ENCODE measurements around the gene DCAF11. TPM values are rescaled to one million over a fixed set of nuclear protein-coding genes. Genes with fewer than 3 reads are reported as not detected.
A peak's percentile ranks its signal among the peaks of the same experiment; 100 is the strongest.

DCAF11 gene
- total RNA-seq, 1 donor from 2014 or later, result 54.1 TPM

GRCh38 chr14:24127673-24128072 is 13.1 kb downstream of the DCAF11 start:
- no peak overlapping the region for H3K27ac Mint-ChIP-seq (ENCODE audit: unreplicated experiment)
- H3K4me3 Mint-ChIP-seq (ENCODE audit: unreplicated experiment), result no peak overlapping the region
- DNase-seq, result no peak
- peaks cover 4% of the 10 kb centered on the region for H3K9me3 Mint-ChIP-seq (ENCODE audit: unreplicated experiment)
- peaks cover 6% of the 10 kb centered on the region for H3K27me3 Mint-ChIP-seq (ENCODE audit: unreplicated experiment)
- TF ChIP-seq CTCF (IDR thresholded peaks at IDR 0.05; ENCODE audit: partially characterized antibody, unreplicated experiment), result no peak
- no peaks in the 10 kb centered on the region for H3K36me3 Mint-ChIP-seq (ENCODE audit: unreplicated experiment)
- peaks cover 14% of the 10 kb centered on the region for H3K4me1 Mint-ChIP-seq (ENCODE audit: low read depth, unreplicated experiment)

- Mint-ChIP-seq H3K27ac (ENCODE audit: unreplicated experiment) (no peak overlapping the region), H3K4me3 (ENCODE audit: unreplicated experiment) (no peak overlapping the region), H3K4me1 (ENCODE audit: low read depth, unreplicated experiment) (peaks cover 18% of the 10 kb centered on the region), H3K9me3 (ENCODE audit: unreplicated experiment) (peaks cover 4% of the 10 kb centered on the region), H3K36me3 (ENCODE audit: unreplicated experiment) (no peaks in the 10 kb centered on the region), H3K27me3 (ENCODE audit: unreplicated experiment) (peaks cover 6% of the 10 kb centered on the region)
- TF ChIP-seq CTCF (IDR thresholded peaks at IDR 0.05; ENCODE audit: partially characterized antibody, unreplicated experiment), result no peak
- DNase-seq, result no peak
These were observed 14.9 kb downstream of the DCAF11 start for GRCh38 chr14:24129410-24129998.

- Mint-ChIP-seq H3K27ac (ENCODE audit: unreplicated experiment) (peak within 1 kb of the TSS; percentile 78), H3K9me3 (ENCODE audit: unreplicated experiment) (peaks cover 8% of the 10 kb centered on the region), H3K27me3 (ENCODE audit: unreplicated experiment) (peaks cover 10% of the 10 kb centered on the region), H3K4me3 (ENCODE audit: unreplicated experiment) (peak within 1 kb of the TSS; percentile 70), H3K4me1 (ENCODE audit: low read depth, unreplicated experiment) (peaks cover 22% of the 10 kb centered on the region), H3K36me3 (ENCODE audit: unreplicated experiment) (no peaks in the 10 kb centered on the region)
- TF ChIP-seq CTCF (IDR thresholded peaks at IDR 0.05; ENCODE audit: partially characterized antibody, unreplicated experiment), result no peak
- DNase-seq, result no peak
These were observed 15.8 kb downstream of the DCAF11 start, which contains the start of gene FITM1 for GRCh38 chr14:24130380-24130716. FITM1 (plus strand) TSS chr14:24130659; CDS start chr14:24131564, 905 bp downstream.

GRCh38 chr14:24130717-24131548 is 16.4 kb downstream of the DCAF11 start:
- Mint-ChIP-seq H3K27ac (ENCODE audit: unreplicated experiment) (peak overlapping the region; percentile 78), H3K27me3 (ENCODE audit: unreplicated experiment) (peaks cover 12% of the 10 kb centered on the region), H3K4me1 (ENCODE audit: low read depth, unreplicated experiment) (peaks cover 25% of the 10 kb centered on the region), H3K36me3 (ENCODE audit: unreplicated experiment) (no peaks in the 10 kb centered on the region), H3K9me3 (ENCODE audit: unreplicated experiment) (peaks cover 10% of the 10 kb centered on the region), H3K4me3 (ENCODE audit: unreplicated experiment) (peak overlapping the region; percentile 70)
- DNase-seq, result peak; percentile 23
- no peak for TF ChIP-seq CTCF (IDR thresholded peaks at IDR 0.05; ENCODE audit: partially characterized antibody, unreplicated experiment)

- Mint-ChIP-seq H3K36me3 (ENCODE audit: unreplicated experiment) (no peaks in the 10 kb centered on the region), H3K9me3 (ENCODE audit: unreplicated experiment) (peaks cover 10% of the 10 kb centered on the region), H3K4me3 (ENCODE audit: unreplicated experiment) (peak overlapping the region; percentile 46), H3K27ac (ENCODE audit: unreplicated experiment) (peak overlapping the region; percentile 10), H3K4me1 (ENCODE audit: low read depth, unreplicated experiment) (peaks cover 25% of the 10 kb centered on the region), H3K27me3 (ENCODE audit: unreplicated experiment) (peaks cover 12% of the 10 kb centered on the region)
- TF ChIP-seq CTCF (IDR thresholded peaks at IDR 0.05; ENCODE audit: partially characterized antibody, unreplicated experiment), result no peak
- DNase-seq, result no peak
These were observed 17.0 kb downstream of the DCAF11 start for GRCh38 chr14:24131549-24131966.
